Raji (cell line): ENCODE measurements around the gene GLO1.
A peak's percentile ranks its signal among the peaks of the same experiment; 100 is the strongest.

Experiments used
- POLR2A ChIP-seq: IDR thresholded peaks from 2 replicates; pipeline ENCODE4 v1.6.1; 2011; ENCODE audit warnings: low read depth, low read length, control low read depth; ENCODE audit not compliant: insufficient read depth

GLO1 gene

GRCh38 chr6:38646166-38646878 is 56.6 kb downstream of the GLO1 start:
- TF ChIP-seq POLR2A: no peak

GRCh38 chr6:38644951-38645350 is 58.0 kb downstream of the GLO1 start:
- no peak for TF ChIP-seq POLR2A

GRCh38 chr6:38640216-38640909 is 62.6 kb downstream of the GLO1 start:
- no peak for TF ChIP-seq POLR2A

GRCh38 chr6:38639498-38640215 is 63.3 kb downstream of the GLO1 start, which contains the start of gene BTBD9:
TSS of gene BTBD9 (minus strand) at chr6:38639929.
- TF ChIP-seq POLR2A: peak; percentile 76

GRCh38 chr6:38638941-38639497 is 63.9 kb downstream of the GLO1 start:
- no peak for TF ChIP-seq POLR2A

GRCh38 chr6:38637756-38638155 is 65.2 kb downstream of the GLO1 start:
- no peak for TF ChIP-seq POLR2A

- no peak for TF ChIP-seq POLR2A
Observed at GRCh38 chr6:38636027-38636426, 66.9 kb downstream of the GLO1 start.

GRCh38 chr6:38634518-38634917 is 68.4 kb downstream of the GLO1 start:
- TF ChIP-seq POLR2A: no peak

- no peak for TF ChIP-seq POLR2A
Observed at GRCh38 chr6:38632490-38632889, 70.5 kb downstream of the GLO1 start.

- no peak for TF ChIP-seq POLR2A
Observed at GRCh38 chr6:38631186-38631783, 71.7 kb downstream of the GLO1 start.
